Testis (tissue), 3 donors: ENCODE results near the gene FGGY. TPM values are rescaled to one million over a fixed set of nuclear protein-coding genes. Genes with fewer than 3 reads are reported as not detected.

Experiments
- DNase-seq: peaks from one replicate; pipeline ENCODE4 v3.0.0-alpha.2; 2019
- H3K27ac ChIP-seq, 2 donors: fragments of 200-600 bp; sonication (generic); one replicate each; pipeline ENCODE4 v1.5.1; 2019
- H3K27me3 ChIP-seq: fragments of 200-600 bp; sonication (generic); one replicate; pipeline ENCODE4 v1.5.1; 2019
- H3K36me3 ChIP-seq: fragments of 200-600 bp; sonication (generic); one replicate; pipeline ENCODE4 v1.5.1; 2017; ENCODE audit warnings: low read depth; ENCODE audit errors: missing control alignments
- H3K4me1 ChIP-seq: fragments of 200-600 bp; sonication (generic); one replicate; pipeline ENCODE4 v1.5.1; 2019
- H3K4me3 ChIP-seq, 2 donors: fragments of 200-600 bp; sonication (generic); one replicate each; pipeline ENCODE4 v1.5.1; 2017 to 2019
- H3K9me3 ChIP-seq: fragments of 200-600 bp; sonication (generic); one replicate; pipeline ENCODE4 v1.5.1; 2017
- POLR2A ChIP-seq: fragments of 450-650 bp; IDR thresholded peaks from one replicate; pipeline ENCODE4 v1.6.1; 2017; ENCODE audit warnings: antibody characterized with exemption, mild to moderate bottlenecking, moderate library complexity
- WGBS, 2 donors: methylation state at CpG; one replicate each; pipeline ENCODE4 v1.1.5; 2018; 5-methylcytosine and 5-hydroxymethylcytosine counted together
- intact Hi-C: fragments of 100-400 bp; cut with DNase I; formaldehyde crosslinking; loops from one replicate; pipeline ENCODE4 v1.15.1; 2023; ENCODE audit warnings: low total_unique reads
- polyA plus RNA-seq: library from polyadenylated mRNA; stranded (reverse); fragments of 350-450 nt; fragmentation: Illumina TruSeq; extraction: RNeasy Lipid Tissue Mini Kit (QIAGEN cat#74804); gene quantifications from one replicate; pipeline ENCODE4 v1.2.3, GENCODE V29; 2014; ENCODE audit warnings: low read depth, low replicate concordance; ENCODE audit not compliant: insufficient read depth
- total RNA-seq, 2 donors: library from RNA; depleted of rRNA; stranded (reverse); fragments of >200 nt; gene quantifications; one replicate each; pipeline ENCODE4 v1.2.3, GENCODE V29; 2016
- TF ChIP-seq, protein P1 (sequence below), 3 experiments: fragments of 450-650 bp in 2 of 3; fragments of 200-600 bp in 1 of 3; sonication (generic) in 1 of 3; IDR thresholded peaks; one replicate each; pipeline ENCODE4 v1.5.1; 2016 to 2019; ENCODE audit warnings: antibody characterized with exemption in 3 of 3, mild to moderate bottlenecking in 2 of 3, moderate library complexity in 1 of 3

Gene FGGY
- total and polyA plus RNA-seq, 3 donors from 2014 or later: 14.6 to 32.8 (median 32.3) TPM

DNA sequence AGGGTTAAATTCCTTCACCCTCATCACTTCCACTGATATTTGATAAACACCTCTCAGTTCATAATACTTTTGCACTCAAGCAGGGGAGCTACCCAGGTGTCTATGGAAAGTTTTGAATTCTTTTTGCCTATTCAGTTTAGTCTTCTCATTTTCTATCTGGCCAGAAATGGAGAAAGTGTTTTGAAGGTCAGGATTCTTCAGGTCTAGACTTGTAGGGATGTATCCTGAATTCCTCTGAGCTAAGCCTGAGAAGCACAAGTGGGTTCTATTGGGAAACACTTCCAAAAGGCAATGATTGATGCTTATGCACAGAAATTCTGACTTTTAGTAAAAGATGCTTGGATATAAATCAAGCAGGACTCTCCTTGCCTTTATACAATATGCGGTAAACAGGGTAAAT is 300.1 kb downstream of the FGGY start:
- TF ChIP-seq, protein P1, sequence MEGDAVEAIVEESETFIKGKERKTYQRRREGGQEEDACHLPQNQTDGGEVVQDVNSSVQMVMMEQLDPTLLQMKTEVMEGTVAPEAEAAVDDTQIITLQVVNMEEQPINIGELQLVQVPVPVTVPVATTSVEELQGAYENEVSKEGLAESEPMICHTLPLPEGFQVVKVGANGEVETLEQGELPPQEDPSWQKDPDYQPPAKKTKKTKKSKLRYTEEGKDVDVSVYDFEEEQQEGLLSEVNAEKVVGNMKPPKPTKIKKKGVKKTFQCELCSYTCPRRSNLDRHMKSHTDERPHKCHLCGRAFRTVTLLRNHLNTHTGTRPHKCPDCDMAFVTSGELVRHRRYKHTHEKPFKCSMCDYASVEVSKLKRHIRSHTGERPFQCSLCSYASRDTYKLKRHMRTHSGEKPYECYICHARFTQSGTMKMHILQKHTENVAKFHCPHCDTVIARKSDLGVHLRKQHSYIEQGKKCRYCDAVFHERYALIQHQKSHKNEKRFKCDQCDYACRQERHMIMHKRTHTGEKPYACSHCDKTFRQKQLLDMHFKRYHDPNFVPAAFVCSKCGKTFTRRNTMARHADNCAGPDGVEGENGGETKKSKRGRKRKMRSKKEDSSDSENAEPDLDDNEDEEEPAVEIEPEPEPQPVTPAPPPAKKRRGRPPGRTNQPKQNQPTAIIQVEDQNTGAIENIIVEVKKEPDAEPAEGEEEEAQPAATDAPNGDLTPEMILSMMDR (IDR thresholded peaks at IDR 0.05): no peak
- TF ChIP-seq POLR2A: no peak
- no peak for DNase-seq
- Histone ChIP-seq H3K4me1 (peaks cover 3% of the 10 kb centered on the region), H3K27ac (no peak overlapping the region), H3K9me3 (no peaks in the 10 kb centered on the region), H3K27me3 (no peaks in the 10 kb centered on the region), H3K36me3 (no peaks in the 10 kb centered on the region), H3K4me3 (no peak overlapping the region)
- intact Hi-C loops: no loop called here
- WGBS, 2 donors: 98 to 100% methylated on average over 1 of the region's 1 CpG

DNA sequence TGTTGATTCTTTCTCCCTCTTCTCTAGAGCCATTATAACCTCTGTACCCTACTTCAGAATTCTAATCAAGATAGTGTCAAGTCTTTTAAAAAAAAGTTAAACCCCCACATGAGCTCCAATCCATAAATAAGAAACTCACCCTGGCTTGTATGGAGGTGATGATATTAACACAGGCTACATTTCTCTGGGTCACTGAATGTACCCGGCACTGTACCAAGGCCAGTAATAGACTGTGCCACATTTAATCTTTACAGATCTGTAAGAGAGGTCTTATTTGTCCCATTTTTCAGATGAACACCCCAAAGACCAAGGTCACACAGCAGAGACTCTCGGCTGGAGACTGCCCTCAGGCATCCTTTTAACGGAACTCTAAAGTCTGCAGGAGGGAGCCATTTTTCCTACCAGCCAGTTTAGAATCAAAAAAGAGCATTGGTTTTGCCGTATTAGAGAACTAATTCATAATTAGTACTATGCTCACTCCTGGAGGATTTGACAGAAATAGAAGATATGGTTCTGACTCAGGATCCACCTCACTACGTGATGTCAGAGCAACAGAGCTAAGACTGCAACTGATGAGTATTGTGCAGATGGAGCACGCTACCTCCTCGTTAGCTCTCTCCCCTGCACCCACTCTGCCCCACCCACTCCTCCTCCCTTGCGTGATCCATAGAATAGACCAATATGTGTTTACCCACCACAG is 300.7 kb downstream of the FGGY start:
- TF ChIP-seq, protein P1 (IDR thresholded peaks at IDR 0.05): no peak
- TF ChIP-seq POLR2A: no peak
- H3K27ac ChIP-seq: no peak overlapping the region
- H3K4me3 ChIP-seq: no peak overlapping the region
- H3K4me1 ChIP-seq: peaks cover 3% of the 10 kb centered on the region
- 91 to 94% methylated on average over 8 of the region's 8 CpGs for WGBS, 2 donors
- DNase-seq: no peak
- no peaks in the 10 kb centered on the region for H3K27me3 ChIP-seq
- no peaks in the 10 kb centered on the region for H3K9me3 ChIP-seq
- H3K36me3 ChIP-seq: no peaks in the 10 kb centered on the region
- intact Hi-C loops: no loop called here

DNA sequence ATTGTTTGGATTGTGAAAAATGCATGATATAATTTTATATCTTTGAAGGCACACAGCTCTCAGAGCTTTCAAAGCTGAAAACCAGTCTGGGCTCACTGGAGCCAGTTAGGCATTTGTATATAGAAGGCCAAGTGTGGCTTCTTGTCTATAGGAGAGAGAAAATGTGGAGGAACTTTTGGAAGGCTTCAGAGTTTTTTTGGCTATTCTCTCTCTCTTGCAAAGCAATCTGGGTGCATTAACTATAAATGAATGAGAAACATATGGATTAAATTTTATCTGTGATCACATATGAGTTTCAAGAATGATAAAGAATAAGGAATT is 301.2 kb downstream of the FGGY start:
- Histone ChIP-seq H3K27ac (no peak overlapping the region), H3K27me3 (no peaks in the 10 kb centered on the region), H3K4me1 (peaks cover 3% of the 10 kb centered on the region), H3K4me3 (no peak overlapping the region), H3K36me3 (no peaks in the 10 kb centered on the region), H3K9me3 (no peaks in the 10 kb centered on the region)
- intact Hi-C loops: no loop called here
- no peak for DNase-seq
- TF ChIP-seq POLR2A: no peak
- TF ChIP-seq, protein P1 (IDR thresholded peaks at IDR 0.05): no peak

DNA sequence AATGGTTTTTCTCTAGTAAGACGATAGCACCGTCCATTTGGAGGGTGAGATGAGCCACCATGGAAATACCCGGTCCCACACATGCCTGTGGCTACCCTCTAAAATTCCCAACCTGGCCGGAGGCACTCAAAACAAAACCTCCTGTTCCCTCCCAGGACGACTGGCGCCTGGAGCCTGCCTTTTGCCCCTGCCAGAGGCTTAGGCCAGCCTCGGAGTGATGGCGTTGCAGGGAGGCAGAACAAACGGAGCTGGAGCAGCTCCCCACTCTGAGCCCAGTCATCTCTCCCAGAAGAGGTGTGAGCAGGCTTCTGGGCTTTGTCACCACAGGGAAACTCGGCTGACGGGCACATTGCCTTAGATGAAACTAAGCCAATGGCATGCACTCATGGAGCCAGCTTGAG is 304.1 kb downstream of the FGGY start:
- 80 to 90% methylated on average over 10 to 11 of the region's 11 CpGs for WGBS, 2 donors
- no peaks in the 10 kb centered on the region for H3K36me3 ChIP-seq
- no peaks in the 10 kb centered on the region for H3K9me3 ChIP-seq
- H3K4me3 ChIP-seq: no peak overlapping the region
- no peak overlapping the region for H3K27ac ChIP-seq
- H3K27me3 ChIP-seq: no peaks in the 10 kb centered on the region
- DNase-seq: no peak
- intact Hi-C loops: no loop called here
- no peaks in the 10 kb centered on the region for H3K4me1 ChIP-seq
- TF ChIP-seq, protein P1 (IDR thresholded peaks at IDR 0.05): no peak
- no peak for TF ChIP-seq POLR2A

DNA sequence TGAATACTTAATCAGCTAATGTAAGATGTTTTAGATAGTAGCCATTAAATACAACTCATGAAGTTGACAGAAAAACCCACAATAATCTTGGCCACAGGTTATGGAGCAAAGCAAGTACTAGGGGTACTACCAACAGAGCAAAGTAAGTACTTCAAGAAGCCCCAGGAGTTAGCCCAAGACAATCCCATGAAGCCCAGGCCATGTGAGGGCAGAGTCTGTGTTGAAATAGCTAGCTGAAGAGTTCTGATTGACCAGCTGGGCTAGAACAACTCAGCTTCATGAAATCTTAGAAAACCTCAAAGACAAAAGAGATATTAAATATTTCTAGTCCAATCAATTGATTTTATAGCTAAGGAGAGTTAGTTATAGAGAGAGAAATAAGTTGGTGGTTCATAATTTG is 304.9 kb downstream of the FGGY start:
- Histone ChIP-seq H3K4me1 (no peaks in the 10 kb centered on the region), H3K27me3 (no peaks in the 10 kb centered on the region), H3K4me3 (no peak overlapping the region), H3K9me3 (no peaks in the 10 kb centered on the region), H3K36me3 (no peaks in the 10 kb centered on the region), H3K27ac (no peak overlapping the region)
- TF ChIP-seq POLR2A: no peak
- TF ChIP-seq, protein P1 (IDR thresholded peaks at IDR 0.05): no peak
- DNase-seq: no peak
- intact Hi-C loops: no loop called here
